Stimulated activated CD4-positive, alpha-beta T cell treated with anti-CD3 and anti-CD28 coated beads, Interleukin-4, amount 100 ng/mL, for 1 hour (primary cell): ENCODE measurements around the gene FLNB.
"Not testable (repeated sequence)": the region's sequence is repeated elsewhere in the genome, so short reads cannot be mapped to it uniquely, and the experiment has no call there.

Experiments
- DNase-seq: peaks from one replicate; pipeline ENCODE4 v3.0.0-alpha.2; 2020

Gene FLNB

GRCh38 chr3:58055314-58055713, 47.1 kb downstream of the FLNB start:
- DNase-seq: no peak

GRCh38 chr3:58055891-58056290, 47.7 kb downstream of the FLNB start:
- DNase-seq: not testable (repeated sequence)

DNA sequence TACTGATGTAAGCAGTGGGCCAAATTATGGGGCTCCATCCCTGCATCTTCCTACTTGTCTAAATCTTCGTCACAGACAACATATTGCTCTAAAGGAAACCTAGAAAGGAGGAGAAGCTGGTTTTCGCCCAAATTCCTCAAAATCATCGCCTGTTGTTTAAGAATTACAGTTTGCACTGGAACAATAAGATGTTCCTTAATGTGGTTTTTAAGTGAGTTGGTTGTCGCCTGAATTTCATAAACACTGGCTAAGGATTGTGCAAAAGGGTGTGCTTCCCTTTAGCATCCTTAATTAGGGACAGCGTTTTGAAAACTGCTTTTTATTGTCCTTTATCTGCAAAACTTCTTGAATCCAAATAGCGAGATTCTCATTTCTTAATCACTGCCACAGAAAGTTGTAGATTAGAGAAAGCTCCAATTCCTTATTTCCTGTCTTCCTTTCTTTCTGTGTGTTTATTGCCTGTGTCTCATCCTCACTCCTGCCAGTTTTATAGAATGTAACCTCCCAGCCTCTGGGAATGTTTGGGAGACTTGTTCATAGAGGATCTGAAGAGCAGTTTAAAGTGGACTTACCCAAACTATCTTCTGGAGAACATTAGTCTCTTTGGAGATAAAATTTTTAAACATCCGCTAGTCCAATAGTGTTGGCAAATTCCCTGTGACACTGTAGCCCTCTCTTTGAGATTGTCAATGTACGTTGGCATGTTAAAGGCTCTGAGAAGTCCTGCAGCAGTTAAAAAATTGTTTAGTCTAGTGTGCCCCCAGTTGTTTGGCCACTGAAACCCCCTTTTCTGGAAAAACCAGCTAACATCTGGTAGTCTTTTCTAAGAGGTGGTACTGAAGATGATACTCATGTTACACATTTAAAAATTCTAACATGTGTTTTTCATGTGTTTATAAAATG, 50.4 kb downstream of the FLNB start:
- DNase-seq: no peak

GRCh38 chr3:58059349-58060321, 51.4 kb downstream of the FLNB start:
- DNase-seq: no peak

GRCh38 chr3:58062472-58062871, 54.2 kb downstream of the FLNB start:
- DNase-seq: no peak

- DNase-seq: no peak
These were observed 55.0 kb downstream of the FLNB start for GRCh38 chr3:58063022-58063815.

DNA sequence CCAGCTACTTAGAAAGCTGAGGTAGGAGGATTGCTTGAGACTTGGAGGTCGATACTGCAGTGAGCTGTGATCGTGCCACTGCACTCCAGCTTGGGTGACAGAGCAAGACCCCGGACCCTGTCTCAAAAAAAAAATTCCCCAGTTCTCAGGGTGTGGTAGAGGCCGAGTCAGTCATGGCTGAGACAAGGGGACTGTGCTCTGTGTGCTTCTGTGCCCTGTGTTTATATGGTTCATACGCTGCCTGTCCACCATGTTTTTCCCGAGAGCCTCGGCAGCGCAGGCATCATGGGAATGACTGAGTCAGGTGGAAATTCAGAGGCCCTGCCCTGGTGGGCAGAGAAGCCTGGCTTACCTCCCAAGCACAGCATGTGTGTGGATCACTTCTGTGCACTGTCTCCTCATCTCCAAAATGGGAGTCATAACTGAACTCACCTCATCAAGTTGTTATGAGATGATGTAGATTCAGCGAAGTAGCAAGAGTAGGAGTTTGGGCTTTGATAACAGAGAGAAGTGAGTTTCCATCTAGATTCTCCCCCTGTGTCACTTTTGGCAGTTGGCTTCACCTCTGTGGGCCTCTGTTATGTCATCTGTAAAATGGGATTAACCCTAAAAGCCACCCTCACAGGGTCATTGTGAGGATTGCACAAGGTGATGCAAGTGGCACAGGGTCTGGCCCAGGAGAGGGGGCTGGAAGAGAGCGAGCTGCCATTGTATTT, 56.9 kb downstream of the FLNB start:
- no peak for DNase-seq

DNA sequence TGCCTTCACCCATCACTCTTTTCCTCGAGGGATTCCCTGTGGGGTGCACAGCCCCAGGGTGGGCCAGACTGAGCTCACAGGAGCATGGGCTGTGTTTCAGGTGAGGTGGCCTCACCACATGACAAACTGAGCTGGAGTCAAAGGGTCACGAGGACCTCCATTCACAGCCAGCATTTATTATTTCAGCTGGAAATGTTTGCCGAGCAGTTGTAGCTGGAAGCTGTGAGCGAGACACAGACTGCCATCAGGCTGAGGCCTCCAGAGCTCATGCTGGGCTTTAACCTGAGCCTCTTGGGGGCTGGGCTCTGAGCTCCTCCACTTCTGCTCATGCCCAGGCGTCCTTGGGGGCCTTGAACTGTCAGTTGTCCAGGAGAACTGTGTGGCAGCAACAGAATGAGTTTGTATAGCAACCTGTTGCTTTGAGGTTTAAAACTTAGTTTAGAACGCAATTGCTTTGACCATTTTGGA, 57.5 kb downstream of the FLNB start:
- DNase-seq: no peak

DNA sequence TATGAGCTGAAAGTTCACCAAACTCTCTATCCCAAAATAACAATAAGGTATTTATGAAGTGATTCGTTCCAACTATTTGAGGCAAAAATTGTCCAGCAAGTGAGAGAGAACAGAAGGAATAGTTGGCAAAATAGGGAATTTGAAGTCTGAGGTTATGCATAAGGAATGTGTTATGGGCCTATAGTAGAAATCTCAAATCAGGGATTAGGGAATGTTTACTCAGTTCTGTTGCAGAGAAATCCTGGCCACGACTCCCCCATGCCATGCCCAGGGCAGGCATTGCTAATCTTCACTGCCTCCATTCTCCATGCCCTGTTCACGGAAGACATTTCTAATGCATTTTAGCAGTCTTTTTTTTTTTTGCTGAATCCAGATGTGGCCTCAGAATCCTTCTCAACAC, 58.6 kb downstream of the FLNB start:
- DNase-seq: no peak

GRCh38 chr3:58068122-58068809, 60.0 kb downstream of the FLNB start:
- no peak for DNase-seq

DNA sequence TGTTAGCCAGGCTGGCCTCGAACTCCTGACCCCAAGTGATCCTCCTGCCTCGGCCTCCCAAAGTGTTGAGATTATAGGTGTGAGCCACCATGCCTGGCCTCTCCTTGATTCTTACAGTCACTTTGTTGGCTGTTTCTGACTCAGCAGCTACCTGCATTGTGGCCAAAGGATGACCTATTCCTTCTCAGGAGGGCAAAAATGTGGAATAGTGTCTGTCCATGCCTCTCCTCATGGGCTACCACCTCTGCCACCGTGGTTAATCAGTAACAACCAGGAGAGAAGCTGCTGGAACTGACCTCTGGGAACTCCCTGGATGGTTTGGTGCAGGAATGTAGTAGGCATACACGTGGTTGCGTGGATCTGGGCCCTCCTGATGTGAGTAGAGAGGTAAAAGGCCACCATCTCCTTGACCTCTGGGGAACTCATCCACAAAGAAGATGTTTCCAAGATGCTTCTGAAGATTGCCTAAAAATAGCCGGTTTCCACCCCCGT, 63.3 kb downstream of the FLNB start:
- no peak for DNase-seq

GRCh38 chr3:58072052-58072762, 64.0 kb downstream of the FLNB start:
- no peak for DNase-seq

DNA sequence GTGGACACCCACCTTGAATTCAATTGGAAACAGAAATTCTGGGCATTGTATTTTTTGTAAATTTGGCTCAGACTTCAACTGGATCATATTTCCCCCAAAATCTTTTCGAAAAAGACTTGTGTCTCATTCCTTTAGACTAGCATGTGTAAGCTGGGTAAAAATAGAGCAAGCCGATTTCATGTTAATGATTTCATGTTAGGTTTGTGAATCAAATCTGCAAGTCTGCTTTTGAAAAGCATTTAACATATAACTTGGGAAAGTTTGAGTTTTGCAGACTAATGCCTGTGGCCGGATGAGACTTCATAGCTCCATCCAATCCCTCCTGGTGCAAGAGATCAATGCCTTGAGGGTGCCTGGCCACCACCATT, 64.5 kb downstream of the FLNB start:
- DNase-seq: no peak

- DNase-seq: no peak
These were observed 65.3 kb downstream of the FLNB start for GRCh38 chr3:58073301-58074108.

- no peak for DNase-seq
These were observed 66.0 kb downstream of the FLNB start for GRCh38 chr3:58074116-58074715.

- peak; percentile 9 for DNase-seq
These were observed 66.8 kb downstream of the FLNB start for GRCh38 chr3:58074997-58075396.

- no peak for DNase-seq
These were observed 69.5 kb downstream of the FLNB start for GRCh38 chr3:58077596-58078285.

- DNase-seq: no peak
These were observed 70.4 kb downstream of the FLNB start for GRCh38 chr3:58078610-58079009.

DNA sequence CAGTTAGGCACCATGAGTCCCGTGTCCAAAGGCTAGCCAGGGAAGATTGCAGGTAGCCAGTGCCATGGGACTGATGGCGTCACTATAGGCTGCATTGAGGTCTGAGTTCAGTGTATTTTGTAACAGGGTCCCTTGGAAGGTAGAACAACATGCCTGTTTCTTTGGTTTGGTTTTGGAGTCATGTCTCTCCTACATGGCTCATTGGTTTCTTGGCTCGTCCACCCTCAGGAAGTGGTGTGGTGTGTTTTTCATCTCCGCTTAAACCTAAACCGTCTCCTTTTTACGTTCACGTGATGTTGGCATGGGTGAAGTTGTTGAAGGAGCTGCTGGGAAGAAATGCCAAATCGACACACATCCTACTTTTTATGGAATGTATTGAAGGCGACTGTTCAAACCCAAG, 71.6 kb downstream of the FLNB start:
- DNase-seq: no peak
